Prostate gland (tissue), 2 donors: ENCODE data around the gene ULBP3. TPM values are rescaled to one million over a fixed set of nuclear protein-coding genes. Genes with fewer than 3 reads are reported as not detected.
"Not testable (repeated sequence)": the region's sequence is repeated elsewhere in the genome, so short reads cannot be mapped to it uniquely, and the experiment has no call there.

Experiments used
- DNase-seq: peaks from one replicate; pipeline ENCODE4 v3.0.0-alpha.2; 2019; ENCODE audit warnings: low spot score
- H3K27ac ChIP-seq, 2 donors: fragments of 200-600 bp; sonication (generic); 2 replicates each; pipeline ENCODE4 v1.5.1; 2017 to 2019
- H3K27me3 ChIP-seq: fragments of 200-600 bp; sonication (generic); replicated peaks from 2 replicates; pipeline ENCODE4 v1.5.1; 2019; ENCODE audit not compliant: insufficient read depth
- H3K36me3 ChIP-seq, 2 donors: fragments of 200-600 bp; sonication (generic); 1 replicate in 1 of 2; 2 replicates in 1 of 2; pipeline versions ENCODE4 v1.5.1 to v1.8.1; 2017 to 2019
- H3K4me1 ChIP-seq: fragments of 200-600 bp; sonication (generic); replicated peaks from 2 replicates; pipeline ENCODE4 v1.5.1; 2019
- H3K4me3 ChIP-seq, 2 donors: fragments of 200-600 bp; sonication (generic); 2 replicates each; pipeline ENCODE4 v1.5.1; 2017 to 2019
- H3K9me3 ChIP-seq: fragments of 200-600 bp; sonication (generic); 2 replicates; pipeline ENCODE4 v1.5.1; 2017
- POLR2A ChIP-seq: fragments of 450-650 bp; IDR thresholded peaks from one replicate; pipeline ENCODE4 v1.6.1; 2016; ENCODE audit warnings: antibody characterized with exemption, mild to moderate bottlenecking
- POLR2AphosphoS5 ChIP-seq: sonication (generic); formaldehyde crosslinking; IDR thresholded peaks from one replicate; pipeline ENCODE4 v1.6.1; 2017; ENCODE audit warnings: antibody characterized with exemption
- WGBS: methylation state at CpG from one replicate; pipeline ENCODE4 v1.1.5; 2018; 5-methylcytosine and 5-hydroxymethylcytosine counted together
- intact Hi-C: fragments of 100-400 bp; cut with DNase I; formaldehyde crosslinking; loops from one replicate; pipeline ENCODE4 v1.14.2; 2022
- total RNA-seq, 2 donors: library from RNA; depleted of rRNA; stranded (reverse); fragments of >200 nt; gene quantifications; one replicate each; pipeline ENCODE4 v1.1.0, GENCODE V29; 2016
- TF ChIP-seq, protein P1 (sequence below), 4 experiments: fragments of 200-600 bp in 2 of 4; fragments of 450-650 bp in 2 of 4; sonication (generic) in 2 of 4; IDR thresholded peaks; 1 replicate in 3 of 4; 2 replicates in 1 of 4; pipeline ENCODE4 v1.5.1; 2016 to 2019; ENCODE audit warnings: antibody characterized with exemption in 4 of 4, mild to moderate bottlenecking in 2 of 4, moderate library complexity in 2 of 4

Gene ULBP3
- total RNA-seq, 2 donors from 2014 or later: 28.9 TPM; not detected in 1

DNA sequence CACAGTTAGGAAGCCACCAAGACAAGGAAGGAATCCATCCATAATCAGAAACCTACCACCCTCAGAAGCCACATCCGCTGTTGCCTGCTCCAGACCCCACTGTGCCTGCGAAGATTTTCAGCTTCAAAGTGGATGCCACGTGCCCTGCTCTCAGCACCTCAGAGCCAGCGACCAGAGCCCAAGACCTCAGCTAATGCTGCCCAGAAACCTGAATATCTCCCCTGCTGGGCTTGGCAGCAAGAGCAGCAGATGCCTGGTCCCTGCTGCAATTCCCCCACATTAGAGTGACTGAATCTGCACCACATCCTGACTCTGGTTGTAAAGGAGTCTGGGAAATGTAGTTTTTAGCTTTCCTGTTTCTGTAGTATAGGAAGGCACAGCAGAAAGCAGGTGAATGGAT lies 10.7 kb upstream of the ULBP3 start:
- Histone ChIP-seq H3K27me3 (peaks cover 2% of the 10 kb centered on the region), H3K4me3 (no peak overlapping the region), H3K36me3 (no peaks in the 10 kb centered on the region), H3K27ac (no peak overlapping the region), H3K4me1 (no peaks in the 10 kb centered on the region), H3K9me3 (no peaks in the 10 kb centered on the region)
- 93% methylated on average over 4 of the region's 4 CpGs for WGBS
- no peak for DNase-seq
- TF ChIP-seq, protein P1, sequence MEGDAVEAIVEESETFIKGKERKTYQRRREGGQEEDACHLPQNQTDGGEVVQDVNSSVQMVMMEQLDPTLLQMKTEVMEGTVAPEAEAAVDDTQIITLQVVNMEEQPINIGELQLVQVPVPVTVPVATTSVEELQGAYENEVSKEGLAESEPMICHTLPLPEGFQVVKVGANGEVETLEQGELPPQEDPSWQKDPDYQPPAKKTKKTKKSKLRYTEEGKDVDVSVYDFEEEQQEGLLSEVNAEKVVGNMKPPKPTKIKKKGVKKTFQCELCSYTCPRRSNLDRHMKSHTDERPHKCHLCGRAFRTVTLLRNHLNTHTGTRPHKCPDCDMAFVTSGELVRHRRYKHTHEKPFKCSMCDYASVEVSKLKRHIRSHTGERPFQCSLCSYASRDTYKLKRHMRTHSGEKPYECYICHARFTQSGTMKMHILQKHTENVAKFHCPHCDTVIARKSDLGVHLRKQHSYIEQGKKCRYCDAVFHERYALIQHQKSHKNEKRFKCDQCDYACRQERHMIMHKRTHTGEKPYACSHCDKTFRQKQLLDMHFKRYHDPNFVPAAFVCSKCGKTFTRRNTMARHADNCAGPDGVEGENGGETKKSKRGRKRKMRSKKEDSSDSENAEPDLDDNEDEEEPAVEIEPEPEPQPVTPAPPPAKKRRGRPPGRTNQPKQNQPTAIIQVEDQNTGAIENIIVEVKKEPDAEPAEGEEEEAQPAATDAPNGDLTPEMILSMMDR (IDR thresholded peaks at IDR 0.05): no peak
- no peak for TF ChIP-seq POLR2A
- no peak for TF ChIP-seq POLR2AphosphoS5
- intact Hi-C loops: loop anchor here (2.0 to 10.0 kb wide), 3 partner anchors 255 to 735 kb away; no protein-coding TSS in a partner anchor

DNA sequence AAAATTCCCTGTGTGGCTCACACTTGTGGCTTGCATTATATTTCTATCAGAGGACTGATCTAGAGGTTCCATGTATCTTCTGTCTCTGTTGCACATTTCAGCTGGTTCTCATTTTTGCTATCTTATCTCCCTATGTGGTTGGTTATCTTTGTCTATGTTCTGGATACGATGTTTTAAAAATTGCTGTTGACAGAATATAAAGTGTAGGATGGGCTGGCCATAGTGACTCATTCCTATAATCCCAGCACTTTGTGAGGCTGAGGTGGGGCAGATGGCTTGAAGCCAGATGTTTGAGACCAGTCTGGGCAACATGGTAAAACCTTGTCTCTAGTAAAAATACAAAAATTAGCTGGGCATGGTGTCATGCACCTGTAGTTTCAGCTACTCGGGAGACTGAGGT lies 9.9 kb upstream of the ULBP3 start:
- intact Hi-C loops: loop anchor here (10.0 kb wide), 1 partner anchor 736 kb away; no protein-coding TSS in a partner anchor
- 39% methylated on average over 2 of the region's 2 CpGs for WGBS
- Histone ChIP-seq H3K27me3 (peaks cover 2% of the 10 kb centered on the region), H3K36me3 (no peaks in the 10 kb centered on the region), H3K4me1 (no peaks in the 10 kb centered on the region), H3K4me3 (no peak overlapping the region), H3K27ac (no peak overlapping the region), H3K9me3 (no peaks in the 10 kb centered on the region)
- no peak for DNase-seq
- TF ChIP-seq, protein P1 (IDR thresholded peaks at IDR 0.05): no peak
- TF ChIP-seq POLR2A (no peak), POLR2AphosphoS5 (no peak)

DNA sequence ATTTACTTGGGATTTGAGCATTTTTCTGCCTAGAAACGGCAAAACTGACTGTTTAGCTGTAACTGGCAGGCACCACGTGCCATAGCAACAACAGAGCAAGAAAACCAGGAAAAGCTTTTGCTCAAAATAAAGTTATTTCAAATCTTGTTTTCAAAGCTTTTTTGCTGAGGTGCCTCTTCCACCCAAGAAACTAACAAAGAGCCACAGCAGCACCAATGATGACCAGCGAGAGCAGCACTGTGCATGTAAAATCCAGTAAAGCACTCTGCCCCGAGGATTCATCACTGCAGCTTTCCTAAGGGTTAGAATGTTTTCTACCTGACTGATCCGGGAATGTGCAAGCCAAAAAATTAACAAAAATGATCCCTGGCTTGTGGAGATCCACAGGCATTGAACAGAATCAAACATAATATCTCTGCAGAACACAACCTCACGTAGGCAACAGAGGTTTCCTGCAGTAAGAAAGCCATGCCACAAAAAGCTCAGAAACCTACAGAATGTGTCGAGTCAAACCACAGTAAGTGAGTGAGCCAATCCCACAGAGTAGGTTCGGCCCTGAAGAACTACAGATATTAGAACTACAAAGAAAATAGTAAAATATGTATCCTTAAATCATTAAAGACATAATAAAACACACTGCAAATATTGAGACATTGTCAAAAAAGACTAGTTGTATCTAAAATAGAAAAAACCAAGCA lies 7.4 kb upstream of the ULBP3 start:
- Histone ChIP-seq H3K27ac (no peak overlapping the region), H3K27me3 (no peaks in the 10 kb centered on the region), H3K4me1 (no peaks in the 10 kb centered on the region), H3K36me3 (no peaks in the 10 kb centered on the region), H3K4me3 (no peak overlapping the region), H3K9me3 (no peaks in the 10 kb centered on the region)
- TF ChIP-seq POLR2AphosphoS5 (no peak), POLR2A (no peak)
- TF ChIP-seq, protein P1 (IDR thresholded peaks at IDR 0.05): no peak
- no peak for DNase-seq
- intact Hi-C loops: loop anchor here (10.0 kb wide), 1 partner anchor 738 kb away; no protein-coding TSS in a partner anchor
- 72% methylated on average over 8 of the region's 8 CpGs for WGBS

DNA sequence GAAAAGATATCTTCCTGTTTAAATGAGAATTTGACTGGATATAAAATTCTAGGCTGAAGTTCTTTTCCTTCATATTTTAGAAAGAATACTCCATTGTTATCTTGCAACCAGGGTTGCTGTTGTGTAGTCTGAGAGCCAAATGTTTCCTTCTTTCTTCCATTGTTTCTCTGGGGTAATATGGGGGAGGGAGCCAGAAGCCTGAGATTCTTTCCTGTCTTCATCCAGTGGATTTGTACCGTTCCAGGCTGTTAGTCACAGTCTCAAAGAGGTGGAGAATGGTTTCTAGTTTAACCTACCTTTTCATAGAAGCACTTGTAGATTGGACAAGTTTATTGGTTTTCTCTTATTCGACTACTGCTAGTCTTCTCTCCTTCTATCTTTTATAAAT lies 6.1 kb upstream of the ULBP3 start:
- DNase-seq: no peak
- intact Hi-C loops: loop anchor here (10.0 kb wide), 1 partner anchor 740 kb away; no protein-coding TSS in a partner anchor

DNA sequence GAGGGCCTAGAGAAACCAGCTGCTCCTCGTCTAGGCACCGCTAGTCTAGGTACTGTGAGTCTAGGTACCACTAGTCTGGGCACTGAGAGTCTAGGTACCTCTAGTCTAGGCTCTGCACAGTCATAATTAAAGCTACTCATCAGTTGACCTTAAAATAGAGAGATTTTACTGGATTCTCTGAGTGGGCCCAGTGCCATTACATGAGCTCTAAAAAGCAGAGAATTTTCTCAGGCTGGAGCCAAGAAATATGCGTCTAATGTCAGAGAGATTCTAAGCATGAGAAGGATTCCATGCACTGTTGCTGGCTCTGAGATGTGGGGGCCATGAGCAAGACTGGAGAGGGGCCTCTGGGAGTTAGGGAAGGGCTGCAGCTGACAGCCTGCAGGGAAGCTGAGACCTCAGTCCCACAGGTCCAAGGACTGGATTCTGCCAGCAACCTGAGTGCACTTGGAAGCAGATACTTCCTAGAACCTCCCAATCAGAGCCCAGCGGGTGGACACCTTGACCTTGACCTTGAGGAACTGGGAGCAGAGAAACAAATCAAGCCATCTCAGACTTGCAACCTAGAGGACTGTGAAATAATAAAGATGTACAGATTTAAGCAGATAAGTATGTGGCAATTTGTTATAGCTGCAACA lies 5.6 kb upstream of the ULBP3 start:
- H3K9me3 ChIP-seq, H3K27me3 ChIP-seq, H3K4me3 ChIP-seq, H3K4me1 ChIP-seq, DNase-seq, H3K36me3 ChIP-seq, H3K27ac ChIP-seq: not testable (repeated sequence)
- intact Hi-C loops: loop anchor here (10.0 kb wide), 1 partner anchor 740 kb away; no protein-coding TSS in a partner anchor
- WGBS: 96% methylated on average over 4 of the region's 4 CpGs

More for the DNA sequence above, 6.1 kb upstream of the ULBP3 start:
- Histone ChIP-seq H3K27ac (no peak overlapping the region), H3K36me3 (no peaks in the 10 kb centered on the region), H3K4me3 (no peak overlapping the region), H3K9me3 (no peaks in the 10 kb centered on the region), H3K27me3 (no peaks in the 10 kb centered on the region), H3K4me1 (no peaks in the 10 kb centered on the region)
- 53% methylated on average over 2 of the region's 2 CpGs for WGBS
- TF ChIP-seq POLR2A (no peak), POLR2AphosphoS5 (no peak)
- TF ChIP-seq, protein P1 (IDR thresholded peaks at IDR 0.05): no peak
